Rectal smooth muscle tissue (tissue), 1 donor: ENCODE results near the gene SCD5.

Experiments used
- H3K27ac ChIP-seq: one replicate; pipeline ENCODE4 v1.7.0; 2013; ENCODE audit warnings: low read depth, low read length, inconsistent platforms
- H3K27me3 ChIP-seq: one replicate; pipeline ENCODE4 v1.7.0; 2013; ENCODE audit warnings: low read length; ENCODE audit not compliant: control insufficient read depth, insufficient read depth
- H3K36me3 ChIP-seq: one replicate; pipeline ENCODE4 v1.7.0; 2013; ENCODE audit warnings: low read length; ENCODE audit not compliant: control insufficient read depth, insufficient read depth
- H3K4me1 ChIP-seq: one replicate; pipeline ENCODE4 v1.7.0; 2013; ENCODE audit warnings: low read length; ENCODE audit not compliant: control insufficient read depth, insufficient read depth
- H3K4me3 ChIP-seq: one replicate; pipeline ENCODE4 v1.7.0; 2013; ENCODE audit warnings: low read length
- H3K9ac ChIP-seq: one replicate; pipeline ENCODE4 v1.7.0; 2013; ENCODE audit warnings: low read length

SCD5 gene

GRCh38 chr4:82748810-82749470 lies 49.7 kb downstream of the SCD5 start:
- no peaks in the 10 kb centered on the region for H3K36me3 ChIP-seq
- peaks cover 12% of the 10 kb centered on the region for H3K4me1 ChIP-seq
- no peak overlapping the region for H3K9ac ChIP-seq
- H3K27me3 ChIP-seq, result no peaks in the 10 kb centered on the region
- H3K4me3 ChIP-seq, result no peak overlapping the region
- no peak overlapping the region for H3K27ac ChIP-seq

GRCh38 chr4:82747686-82748575 lies 50.7 kb downstream of the SCD5 start:
- Histone ChIP-seq H3K36me3 (no peaks in the 10 kb centered on the region), H3K4me1 (peaks cover 3% of the 10 kb centered on the region), H3K27ac (no peak overlapping the region), H3K27me3 (no peaks in the 10 kb centered on the region), H3K4me3 (no peak overlapping the region), H3K9ac (no peak overlapping the region)

- H3K4me1 ChIP-seq, result peaks cover 3% of the 10 kb centered on the region
- H3K4me3 ChIP-seq, result no peak overlapping the region
- no peaks in the 10 kb centered on the region for H3K36me3 ChIP-seq
- no peaks in the 10 kb centered on the region for H3K27me3 ChIP-seq
- H3K9ac ChIP-seq, result no peak overlapping the region
- H3K27ac ChIP-seq, result no peak overlapping the region
Observed at GRCh38 chr4:82746705-82747574, 51.7 kb downstream of the SCD5 start.

GRCh38 chr4:82745173-82745842 lies 53.3 kb downstream of the SCD5 start:
- H3K4me1 ChIP-seq, result peaks cover 3% of the 10 kb centered on the region
- H3K36me3 ChIP-seq, result no peaks in the 10 kb centered on the region
- no peak overlapping the region for H3K9ac ChIP-seq

GRCh38 chr4:82744284-82744968 lies 54.2 kb downstream of the SCD5 start:
- H3K27me3 ChIP-seq, result no peaks in the 10 kb centered on the region
- H3K27ac ChIP-seq, result no peak overlapping the region
- peaks cover 3% of the 10 kb centered on the region for H3K4me1 ChIP-seq
- no peaks in the 10 kb centered on the region for H3K36me3 ChIP-seq
- no peak overlapping the region for H3K9ac ChIP-seq
- H3K4me3 ChIP-seq, result no peak overlapping the region

More at GRCh38 chr4:82745173-82745842, 53.3 kb downstream of the SCD5 start:
- Histone ChIP-seq H3K27ac (no peak overlapping the region), H3K27me3 (no peaks in the 10 kb centered on the region), H3K4me3 (no peak overlapping the region)

- Histone ChIP-seq H3K4me3 (no peak overlapping the region), H3K27me3 (no peaks in the 10 kb centered on the region), H3K36me3 (no peaks in the 10 kb centered on the region), H3K4me1 (no peaks in the 10 kb centered on the region), H3K27ac (no peak overlapping the region), H3K9ac (no peak overlapping the region)
Observed at GRCh38 chr4:82741188-82741587, 57.4 kb downstream of the SCD5 start.

- Histone ChIP-seq H3K36me3 (no peaks in the 10 kb centered on the region), H3K4me3 (no peak overlapping the region), H3K27me3 (no peaks in the 10 kb centered on the region), H3K4me1 (no peaks in the 10 kb centered on the region), H3K27ac (no peak overlapping the region), H3K9ac (no peak overlapping the region)
Observed at GRCh38 chr4:82739287-82740190, 59.1 kb downstream of the SCD5 start.

GRCh38 chr4:82737354-82737753 lies 61.2 kb downstream of the SCD5 start:
- Histone ChIP-seq H3K27ac (no peak overlapping the region), H3K36me3 (no peaks in the 10 kb centered on the region), H3K9ac (no peak overlapping the region), H3K4me3 (no peak overlapping the region), H3K27me3 (no peaks in the 10 kb centered on the region), H3K4me1 (no peaks in the 10 kb centered on the region)

- H3K4me1 ChIP-seq, result peaks cover 4% of the 10 kb centered on the region
- H3K4me3 ChIP-seq, result no peak overlapping the region
- H3K27ac ChIP-seq, result no peak overlapping the region
- H3K27me3 ChIP-seq, result no peaks in the 10 kb centered on the region
- no peak overlapping the region for H3K9ac ChIP-seq
- no peaks in the 10 kb centered on the region for H3K36me3 ChIP-seq
Observed at GRCh38 chr4:82733636-82734035, 65.0 kb downstream of the SCD5 start.

- H3K27me3 ChIP-seq, result no peaks in the 10 kb centered on the region
- H3K4me3 ChIP-seq, result no peak overlapping the region
- no peak overlapping the region for H3K27ac ChIP-seq
- no peaks in the 10 kb centered on the region for H3K36me3 ChIP-seq
- peaks cover 4% of the 10 kb centered on the region for H3K4me1 ChIP-seq
- H3K9ac ChIP-seq, result no peak overlapping the region
Observed at GRCh38 chr4:82728301-82728700, 70.3 kb downstream of the SCD5 start.

GRCh38 chr4:82726596-82726995 lies 72.0 kb downstream of the SCD5 start:
- H3K9ac ChIP-seq, result no peak overlapping the region
- no peaks in the 10 kb centered on the region for H3K27me3 ChIP-seq
- peaks cover 4% of the 10 kb centered on the region for H3K4me1 ChIP-seq
- H3K4me3 ChIP-seq, result no peak overlapping the region
- H3K36me3 ChIP-seq, result no peaks in the 10 kb centered on the region
- H3K27ac ChIP-seq, result no peak overlapping the region
